Esophagus squamous epithelium (tissue), 4 donors: Measurements from ENCODE around the gene CTNNA3.

ENCODE experiments used
- CTCF ChIP-seq, 6 experiments: fragments of 450-650 bp in 4 of 6; fragments of 200-600 bp in 2 of 6; sonication (generic) in 2 of 6; IDR thresholded peaks; one replicate each; pipeline ENCODE4 v1.5.1; 2016 to 2019; ENCODE audit warnings: antibody characterized with exemption in 6 of 6, mild to moderate bottlenecking in 4 of 6, moderate library complexity in 4 of 6
- POLR2A ChIP-seq, 4 donors: fragments of 450-650 bp; IDR thresholded peaks; one replicate each; pipeline ENCODE4 v1.6.1; 2017; ENCODE audit warnings: antibody characterized with exemption in 4 of 4, mild to moderate bottlenecking in 4 of 4, moderate library complexity in 3 of 4

DNA sequence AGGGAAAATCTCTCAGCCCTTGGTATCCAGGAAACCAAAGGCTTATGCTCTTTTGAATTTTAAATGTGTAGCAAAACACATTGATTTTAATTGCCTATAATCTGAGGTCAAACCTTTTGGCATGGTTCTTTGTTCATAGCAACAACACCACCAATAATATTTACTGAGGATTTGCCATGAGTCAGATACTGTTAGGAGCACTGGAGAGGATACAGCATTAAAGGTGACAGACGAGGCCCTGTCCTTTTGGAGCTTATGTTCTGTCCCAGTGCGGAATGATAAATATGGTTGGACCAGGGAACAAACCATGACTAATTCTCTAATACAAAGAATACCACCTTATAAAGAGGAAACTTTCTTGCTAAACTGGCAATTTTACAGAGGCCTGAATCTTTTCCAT lies 176.6 kb downstream of the CTNNA3 start:
- no peak for TF ChIP-seq CTCF (IDR thresholded peaks at IDR 0.05)
- TF ChIP-seq POLR2A (IDR thresholded peaks at IDR 0.05), result no peak
